Measurements from ENCODE around the gene GUSB. TPM values are rescaled to one million over a fixed set of nuclear protein-coding genes. Genes with fewer than 3 reads are reported as not detected.

Gene GUSB
- total and polyA plus RNA-seq, 9 of the 15 experiments (the other 6 are each of a cell fraction or from before 2014, with no cell fraction given) = 22.7 to 102 (median 60.1) TPM

DNA sequence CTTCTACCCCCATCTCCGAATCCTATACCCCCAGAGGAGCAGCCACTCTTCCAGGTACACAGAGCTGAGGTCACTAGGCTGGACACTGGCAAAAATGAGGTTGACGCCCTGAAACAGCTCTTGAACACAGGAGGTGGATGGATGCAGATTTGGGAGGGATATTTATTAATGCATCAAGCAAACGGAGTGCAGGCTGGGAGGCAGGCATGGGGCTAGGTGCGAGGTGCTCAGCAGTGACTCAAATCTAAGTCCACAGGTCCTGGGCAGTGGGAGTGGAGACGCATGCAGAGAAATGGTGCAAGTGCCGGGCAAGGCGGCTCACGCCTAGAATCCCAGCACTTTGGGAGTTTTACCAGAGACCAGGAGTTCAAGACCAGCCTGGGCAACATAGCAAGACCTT is 11.0 kb downstream of the GUSB start (continued):
- no peak for TF ChIP-seq ZBTB1 (CRISPR knock-in tag; IDR thresholded peaks at IDR 0.05; ENCODE audit: borderline replicate concordance, low read depth)

- Histone ChIP-seq H3K27ac (ENCODE audit: extremely low read depth, low read depth, low read length) (no peak overlapping the region), H3K4me3 (no peak overlapping the region), H3K4me1 (replicated peaks in 1 of 2; ENCODE audit: control insufficient read depth in 2 of 2, insufficient read depth in 2 of 2, low read length in 2 of 2) (0 out of 5 replicates have a peak, but pooled peaks cover 0 to 2% of the 10 kb centered on the region in 2 experiments), H4K20me1 (replicated peaks; ENCODE audit: control insufficient read depth, insufficient read depth, low read length) (0 out of 2 replicates have a peak, but pooled peaks cover 4% of the 10 kb centered on the region), H3K9me1 (ENCODE audit: control insufficient read depth, insufficient read depth, low read length) (no peaks in the 10 kb centered on the region), H3K36me3 (ENCODE audit: control insufficient read depth, insufficient read depth, low read length) (peaks cover 98% of the 10 kb centered on the region), H3K27me3 (ENCODE audit: control insufficient read depth in 2 of 2, insufficient read depth in 2 of 2, low read length in 2 of 2) (no peaks in the 10 kb centered on the region), H3K9ac (ENCODE audit: insufficient read depth in 1 of 2, low read depth in 2 of 2, low read length in 2 of 2) (no peak overlapping the region), H3K79me2 (ENCODE audit: control insufficient read depth, insufficient read depth, low read length) (no peaks in the 10 kb centered on the region), H3K4me2 (ENCODE audit: insufficient read depth, low read length) (no peak overlapping the region), H2AFZ (ENCODE audit: low read depth, low read length) (no peak overlapping the region), H3K9me3 (replicated peaks; ENCODE audit: control insufficient read depth, insufficient read depth, low read depth, low read length) (no peaks in the 10 kb centered on the region)
- CTCF ChIA-PET (ENCODE audit: low intra/inter-chr PET ratio) = no interaction called here
- in situ Hi-C loops (cut with MboI) (no loop called here), intact Hi-C loops (cut with micrococcal nuclease) (no loop called here)
- POLR2A ChIA-PET = interaction anchor here (0.6 to 2.3 kb wide), 3 partner anchors 10 to 50 kb away, joined by 3 to 9 read pairs (median 3); no protein-coding TSS in a partner anchor
- TF ChIP-seq, protein P1, sequence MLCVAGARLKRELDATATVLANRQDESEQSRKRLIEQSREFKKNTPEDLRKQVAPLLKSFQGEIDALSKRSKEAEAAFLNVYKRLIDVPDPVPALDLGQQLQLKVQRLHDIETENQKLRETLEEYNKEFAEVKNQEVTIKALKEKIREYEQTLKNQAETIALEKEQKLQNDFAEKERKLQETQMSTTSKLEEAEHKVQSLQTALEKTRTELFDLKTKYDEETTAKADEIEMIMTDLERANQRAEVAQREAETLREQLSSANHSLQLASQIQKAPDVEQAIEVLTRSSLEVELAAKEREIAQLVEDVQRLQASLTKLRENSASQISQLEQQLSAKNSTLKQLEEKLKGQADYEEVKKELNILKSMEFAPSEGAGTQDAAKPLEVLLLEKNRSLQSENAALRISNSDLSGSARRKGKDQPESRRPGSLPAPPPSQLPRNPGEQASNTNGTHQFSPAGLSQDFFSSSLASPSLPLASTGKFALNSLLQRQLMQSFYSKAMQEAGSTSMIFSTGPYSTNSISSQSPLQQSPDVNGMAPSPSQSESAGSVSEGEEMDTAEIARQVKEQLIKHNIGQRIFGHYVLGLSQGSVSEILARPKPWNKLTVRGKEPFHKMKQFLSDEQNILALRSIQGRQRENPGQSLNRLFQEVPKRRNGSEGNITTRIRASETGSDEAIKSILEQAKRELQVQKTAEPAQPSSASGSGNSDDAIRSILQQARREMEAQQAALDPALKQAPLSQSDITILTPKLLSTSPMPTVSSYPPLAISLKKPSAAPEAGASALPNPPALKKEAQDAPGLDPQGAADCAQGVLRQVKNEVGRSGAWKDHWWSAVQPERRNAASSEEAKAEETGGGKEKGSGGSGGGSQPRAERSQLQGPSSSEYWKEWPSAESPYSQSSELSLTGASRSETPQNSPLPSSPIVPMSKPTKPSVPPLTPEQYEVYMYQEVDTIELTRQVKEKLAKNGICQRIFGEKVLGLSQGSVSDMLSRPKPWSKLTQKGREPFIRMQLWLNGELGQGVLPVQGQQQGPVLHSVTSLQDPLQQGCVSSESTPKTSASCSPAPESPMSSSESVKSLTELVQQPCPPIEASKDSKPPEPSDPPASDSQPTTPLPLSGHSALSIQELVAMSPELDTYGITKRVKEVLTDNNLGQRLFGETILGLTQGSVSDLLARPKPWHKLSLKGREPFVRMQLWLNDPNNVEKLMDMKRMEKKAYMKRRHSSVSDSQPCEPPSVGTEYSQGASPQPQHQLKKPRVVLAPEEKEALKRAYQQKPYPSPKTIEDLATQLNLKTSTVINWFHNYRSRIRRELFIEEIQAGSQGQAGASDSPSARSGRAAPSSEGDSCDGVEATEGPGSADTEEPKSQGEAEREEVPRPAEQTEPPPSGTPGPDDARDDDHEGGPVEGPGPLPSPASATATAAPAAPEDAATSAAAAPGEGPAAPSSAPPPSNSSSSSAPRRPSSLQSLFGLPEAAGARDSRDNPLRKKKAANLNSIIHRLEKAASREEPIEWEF (CRISPR knock-in tag; IDR thresholded peaks at IDR 0.05) = no peak
- no peak for TF ChIP-seq MAFG (tag; conservative IDR thresholded peaks at IDR 0.05)
- TF ChIP-seq NONO (IDR thresholded peaks at IDR 0.05; ENCODE audit: low read depth in 2 of 2, low read length in 1 of 2) = no peak
- no peak for TF ChIP-seq NFIC (IDR thresholded peaks at IDR 0.05)
- no peak for TF ChIP-seq NELFE (IDR thresholded peaks at IDR 0.05; ENCODE audit: insufficient read depth, insufficient read length)
- no peak for DNase-seq (ENCODE audit: extremely low read depth in 1 of 4, low spot score in 3 of 4)
- 91% methylated on average over 25 of the region's 26 CpGs for WGBS (ENCODE audit: insufficient coverage, low coverage, missing lambda C conversion rate)
- BruUV-seq (replicated peaks) = no TSS peak
- FAIRE-seq = no peak
- no peak for ATAC-seq
These were observed 13.5 kb downstream of the GUSB start for GRCh38 chr7:65968256-65969185.

Data from K562 (cell line).